Smooth muscle cell (in vitro differentiated cells): ENCODE results near the gene CSMD2. TPM values are rescaled to one million over a fixed set of nuclear protein-coding genes. Genes with fewer than 3 reads are reported as not detected.

ENCODE experiments used
- DNase-seq: peaks from one replicate; lab custom pipeline; 2025; ENCODE audit not compliant: unreplicated experiment; lab: John Stamatoyannopoulos, UW
- H2AFZ ChIP-seq: fragments of 200-600 bp; sonication (generic); 2 replicates; pipeline ENCODE4 v1.6.0; 2016; ENCODE audit warnings: antibody characterized with exemption, low read depth, mild to moderate bottlenecking
- H3F3A ChIP-seq: fragments of 200-600 bp; sonication (generic); 2 replicates; pipeline ENCODE4 v1.6.0; 2017; ENCODE audit warnings: antibody characterized with exemption, low read depth
- H3K27ac ChIP-seq: fragments of 200-600 bp; sonication (generic); 2 replicates; pipeline ENCODE4 v1.5.1; 2016; ENCODE audit warnings: low read depth, mild to moderate bottlenecking
- H3K27me3 ChIP-seq: fragments of 200-600 bp; sonication (generic); 2 replicates; pipeline ENCODE4 v1.6.1; 2016; ENCODE audit warnings: low read depth, mild to moderate bottlenecking
- H3K36me3 ChIP-seq: fragments of 200-600 bp; sonication (generic); 2 replicates; pipeline ENCODE4 v1.5.1; 2016; ENCODE audit warnings: low read depth
- H3K4me1 ChIP-seq: fragments of 200-600 bp; sonication (generic); 2 replicates; pipeline ENCODE4 v1.5.1; 2016; ENCODE audit warnings: low read depth
- H3K4me2 ChIP-seq: fragments of 200-600 bp; sonication (generic); 2 replicates; pipeline ENCODE4 v1.6.0; 2016; ENCODE audit warnings: mild to moderate bottlenecking
- H3K4me3 ChIP-seq: fragments of 200-600 bp; sonication (generic); 2 replicates; pipeline ENCODE4 v1.5.1; 2016; ENCODE audit warnings: mild to moderate bottlenecking
- H3K79me2 ChIP-seq: fragments of 200-600 bp; sonication (generic); 2 replicates; pipeline ENCODE4 v1.6.0; 2016; ENCODE audit warnings: low read depth, mild to moderate bottlenecking
- H3K9ac ChIP-seq: fragments of 200-600 bp; sonication (generic); 2 replicates; pipeline ENCODE4 v1.6.0; 2016; ENCODE audit warnings: low read depth
- H3K9me3 ChIP-seq: fragments of 200-600 bp; sonication (generic); replicated peaks from 2 replicates; pipeline ENCODE4 v1.5.1; 2016; ENCODE audit warnings: low read depth
- H4K20me1 ChIP-seq: fragments of 200-600 bp; sonication (generic); 2 replicates; pipeline ENCODE4 v1.6.0; 2016; ENCODE audit warnings: low read depth
- CTCF ChIP-seq: fragments of 200-600 bp; sonication (generic); IDR thresholded peaks from 2 replicates; pipeline ENCODE4 v1.5.1; 2017; ENCODE audit warnings: borderline replicate concordance, mild to moderate bottlenecking, antibody characterized with exemption; ENCODE audit not compliant: insufficient read depth, poor library complexity, severe bottlenecking
- WGBS: methylation state at CpG from one replicate; pipeline ENCODE4 v1.1.7; 2016; ENCODE audit warnings: low lambda C conversion rate; 5-methylcytosine and 5-hydroxymethylcytosine counted together
- polyA plus RNA-seq: library from polyadenylated mRNA; unstranded; fragments of >200 nt; fragmentation: Nextera tagmentation; extraction: Ambion mirVana; gene quantifications from 2 replicates; pipeline ENCODE4 v1.2.1, GENCODE V29; 2016
- total RNA-seq: library from RNA; depleted of rRNA; stranded (reverse); fragments of >200 nt; gene quantifications from 2 replicates; pipeline ENCODE4 v1.2.3, GENCODE V29; 2014

Gene CSMD2
- total and polyA plus RNA-seq, 2 experiments from 2014 or later = 0.65 to 1.8 TPM

DNA sequence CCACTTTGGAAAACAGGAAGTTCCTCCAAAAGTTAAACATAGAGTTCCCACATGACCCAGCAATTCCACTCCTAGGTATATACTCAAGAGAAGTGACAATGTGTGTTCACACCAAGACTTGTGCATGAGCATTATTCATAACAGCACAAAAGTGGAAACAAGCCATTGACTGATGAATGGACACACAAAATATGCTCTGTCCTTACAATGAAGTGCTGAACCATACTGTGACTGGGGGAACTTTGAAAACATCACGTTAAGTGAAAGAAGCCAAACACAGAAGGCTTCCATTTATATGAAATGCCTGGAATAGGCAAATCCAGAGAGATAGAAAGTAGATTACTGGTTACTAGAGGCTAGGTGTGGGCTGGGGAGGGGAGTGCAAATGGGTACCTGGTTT, 542.3 kb downstream of the CSMD2 start:
- H3K4me2 ChIP-seq = no peak overlapping the region
- H3K36me3 ChIP-seq = no peaks in the 10 kb centered on the region
- no peak for TF ChIP-seq CTCF
- no peak overlapping the region for H2AFZ ChIP-seq
- DNase-seq = no peak
- no peaks in the 10 kb centered on the region for H3K9me3 ChIP-seq
- H3K9ac ChIP-seq = no peak overlapping the region
- H3F3A ChIP-seq = no peaks in the 10 kb centered on the region
- no peak overlapping the region for H3K27ac ChIP-seq
- 92% methylated on average over 1 of the region's 1 CpG for WGBS
- no peaks in the 10 kb centered on the region for H3K4me1 ChIP-seq
- H4K20me1 ChIP-seq = no peaks in the 10 kb centered on the region
- H3K4me3 ChIP-seq = no peak overlapping the region
- H3K79me2 ChIP-seq = no peaks in the 10 kb centered on the region
- peaks cover 12% of the 10 kb centered on the region for H3K27me3 ChIP-seq

- DNase-seq = no peak
- no peak overlapping the region for H3K9ac ChIP-seq
- WGBS = 100% methylated on average over 1 of the region's 1 CpG
- no peaks in the 10 kb centered on the region for H3K9me3 ChIP-seq
- H3K27me3 ChIP-seq = peaks cover 20% of the 10 kb centered on the region
- H3K4me1 ChIP-seq = no peaks in the 10 kb centered on the region
- H4K20me1 ChIP-seq = no peaks in the 10 kb centered on the region
- no peaks in the 10 kb centered on the region for H3K36me3 ChIP-seq
- TF ChIP-seq CTCF = no peak
- no peaks in the 10 kb centered on the region for H3K79me2 ChIP-seq
- no peak overlapping the region for H3K27ac ChIP-seq
- no peak overlapping the region for H3K4me2 ChIP-seq
- no peaks in the 10 kb centered on the region for H3F3A ChIP-seq
- H3K4me3 ChIP-seq = no peak overlapping the region
- H2AFZ ChIP-seq = no peak overlapping the region
Observed at GRCh38 chr1:33618636-33619035, 546.4 kb downstream of the CSMD2 start.

DNA sequence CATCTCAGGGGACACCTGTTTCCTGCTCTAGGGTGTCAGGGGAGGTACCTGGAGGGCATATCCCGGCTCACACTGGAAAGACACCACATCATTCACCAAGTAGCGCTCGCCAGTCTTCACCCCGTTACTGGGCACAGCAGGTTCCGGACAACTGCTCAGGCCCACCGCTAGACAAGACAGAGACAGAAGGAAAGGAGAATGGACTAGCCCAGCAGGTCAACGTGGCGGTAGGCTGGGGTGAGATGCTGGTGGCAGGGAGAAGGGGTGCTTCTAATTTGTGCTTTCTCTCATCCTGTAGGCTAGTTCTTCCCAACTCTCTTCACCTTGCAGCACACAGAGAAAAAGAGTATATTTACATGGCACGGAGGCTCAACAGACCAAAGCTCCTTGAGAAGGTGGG, 547.6 kb downstream of the CSMD2 start:
- Histone ChIP-seq H3K9ac (no peak overlapping the region), H3K9me3 (no peaks in the 10 kb centered on the region), H3F3A (no peaks in the 10 kb centered on the region), H3K27me3 (peaks cover 20% of the 10 kb centered on the region), H2AFZ (no peak overlapping the region), H3K4me2 (no peak overlapping the region), H3K27ac (no peak overlapping the region), H3K79me2 (no peaks in the 10 kb centered on the region), H3K36me3 (no peaks in the 10 kb centered on the region), H3K4me3 (no peak overlapping the region), H4K20me1 (no peaks in the 10 kb centered on the region), H3K4me1 (no peaks in the 10 kb centered on the region)
- WGBS = 92% methylated on average over 9 of the region's 9 CpGs
- no peak for TF ChIP-seq CTCF
- no peak for DNase-seq

DNA sequence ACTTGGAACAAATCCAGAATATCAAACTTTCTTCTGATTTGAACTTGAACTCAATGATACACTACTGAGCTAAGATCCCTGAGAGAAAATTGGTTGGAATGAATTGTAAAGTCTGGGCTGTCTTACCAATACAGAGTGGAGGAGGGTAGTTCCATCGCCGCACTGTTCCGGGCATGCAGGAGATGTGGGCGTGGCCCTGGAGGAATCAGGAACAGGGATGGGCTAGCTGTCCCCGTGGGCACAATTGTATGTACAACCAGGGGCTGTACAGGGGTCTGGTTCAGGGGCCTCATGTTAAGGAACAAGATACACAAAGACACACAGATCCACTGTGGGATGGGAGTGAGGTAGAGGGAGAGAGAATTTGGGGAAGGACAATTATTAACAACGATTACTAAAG, 548.2 kb downstream of the CSMD2 start:
- WGBS = 94% methylated on average over 6 of the region's 6 CpGs

More for the DNA sequence above, 548.2 kb downstream of the CSMD2 start:
- no peaks in the 10 kb centered on the region for H3F3A ChIP-seq
- no peak overlapping the region for H2AFZ ChIP-seq
- no peaks in the 10 kb centered on the region for H3K79me2 ChIP-seq
- TF ChIP-seq CTCF = no peak
- no peaks in the 10 kb centered on the region for H3K36me3 ChIP-seq
- peaks cover 20% of the 10 kb centered on the region for H3K27me3 ChIP-seq
- no peak overlapping the region for H3K9ac ChIP-seq
- no peaks in the 10 kb centered on the region for H4K20me1 ChIP-seq
- H3K4me2 ChIP-seq = no peak overlapping the region
- DNase-seq = no peak
- no peak overlapping the region for H3K27ac ChIP-seq
- no peaks in the 10 kb centered on the region for H3K9me3 ChIP-seq
- no peaks in the 10 kb centered on the region for H3K4me1 ChIP-seq
- no peak overlapping the region for H3K4me3 ChIP-seq
